Activated naive CD8-positive, alpha-beta T cell treated with anti-CD3 and anti-CD28 coated beads, Interleukin-2, amount 50 U/mL, for 24 hours (primary cell): ENCODE measurements around the gene DTWD2.
A peak's percentile ranks its signal among the peaks of the same experiment; 100 is the strongest.
"Not testable (repeated sequence)": the region's sequence is repeated elsewhere in the genome, so short reads cannot be mapped to it uniquely, and the experiment has no call there.

ENCODE experiments used
- ATAC-seq: fragments of 150-1000 bp; cut with Tn5 transposase; one replicate; pipeline ENCODE4 v1.10.0; 2021
- DNase-seq: peaks from one replicate; pipeline ENCODE4 v3.0.0; 2021
- H3K27ac Mint-ChIP-seq: one replicate; pipeline ENCODE4 v1.8.0; 2021; ENCODE audit warnings: mild to moderate bottlenecking, mixed read lengths
- H3K27me3 Mint-ChIP-seq: one replicate; pipeline ENCODE4 v1.8.0; 2021; ENCODE audit warnings: mixed read lengths
- H3K36me3 Mint-ChIP-seq: one replicate; pipeline ENCODE4 v1.8.0; 2021; ENCODE audit warnings: low read depth, mixed read lengths
- H3K4me1 Mint-ChIP-seq: one replicate; pipeline ENCODE4 v1.8.0; 2021; ENCODE audit warnings: mixed read lengths
- H3K4me3 Mint-ChIP-seq: one replicate; pipeline ENCODE4 v1.8.0; 2021; ENCODE audit warnings: mild to moderate bottlenecking, moderate library complexity, mixed read lengths
- H3K9me3 Mint-ChIP-seq: one replicate; pipeline ENCODE4 v1.8.0; 2021; ENCODE audit warnings: mixed read lengths

DTWD2 gene

GRCh38 chr5:119017994-119018393 is 29.6 kb upstream of the DTWD2 start:
- ATAC-seq (no peak), DNase-seq (no peak)
- no peaks in the 10 kb centered on the region for H3K36me3 Mint-ChIP-seq
- no peaks in the 10 kb centered on the region for H3K9me3 Mint-ChIP-seq
- peaks cover 15% of the 10 kb centered on the region for H3K4me1 Mint-ChIP-seq
- H3K27ac Mint-ChIP-seq: no peak overlapping the region
- no peaks in the 10 kb centered on the region for H3K27me3 Mint-ChIP-seq
- no peak overlapping the region for H3K4me3 Mint-ChIP-seq

GRCh38 chr5:119016125-119016774 is 27.9 kb upstream of the DTWD2 start:
- no peak for ATAC-seq
- no peaks in the 10 kb centered on the region for H3K27me3 Mint-ChIP-seq
- no peaks in the 10 kb centered on the region for H3K9me3 Mint-ChIP-seq
- peaks cover 3% of the 10 kb centered on the region for H3K4me1 Mint-ChIP-seq
- H3K27ac Mint-ChIP-seq: no peak overlapping the region
- H3K4me3 Mint-ChIP-seq: no peak overlapping the region
- no peaks in the 10 kb centered on the region for H3K36me3 Mint-ChIP-seq
- DNase-seq: no peak

DNA sequence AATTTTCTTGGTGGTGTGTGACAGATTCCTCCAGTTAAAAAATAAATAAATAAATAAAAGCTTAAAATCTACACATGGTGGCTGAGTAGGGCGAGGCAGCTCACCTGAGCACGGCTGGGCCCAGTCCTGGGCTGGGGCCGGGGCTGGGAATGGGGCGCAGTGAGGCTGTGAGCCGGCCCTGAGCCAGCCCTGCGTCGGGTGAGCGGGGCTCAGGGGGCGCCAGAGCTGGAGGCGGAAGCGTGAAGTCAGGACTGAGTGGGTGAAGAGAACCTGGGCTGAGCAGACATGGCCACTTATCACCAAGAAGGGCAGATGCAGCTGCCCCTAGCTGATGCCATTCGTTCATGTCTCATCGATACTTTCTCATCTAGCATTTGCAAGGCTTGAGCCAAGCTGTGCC is 22.8 kb upstream of the DTWD2 start:
- Mint-ChIP-seq H3K4me3 (no peak overlapping the region), H3K27ac (no peak overlapping the region), H3K9me3 (no peaks in the 10 kb centered on the region), H3K4me1 (no peaks in the 10 kb centered on the region), H3K27me3 (no peaks in the 10 kb centered on the region), H3K36me3 (no peaks in the 10 kb centered on the region)
- no peak for ATAC-seq
- no peak for DNase-seq

GRCh38 chr5:119010206-119010605 is 21.9 kb upstream of the DTWD2 start:
- Mint-ChIP-seq H3K27me3 (no peaks in the 10 kb centered on the region), H3K36me3 (no peaks in the 10 kb centered on the region), H3K4me1 (no peaks in the 10 kb centered on the region), H3K9me3 (no peaks in the 10 kb centered on the region), H3K27ac (no peak overlapping the region), H3K4me3 (no peak overlapping the region)
- DNase-seq (no peak), ATAC-seq (no peak)

- Mint-ChIP-seq H3K36me3 (no peaks in the 10 kb centered on the region), H3K4me1 (no peaks in the 10 kb centered on the region), H3K27me3 (no peaks in the 10 kb centered on the region), H3K27ac (no peak overlapping the region), H3K9me3 (no peaks in the 10 kb centered on the region), H3K4me3 (no peak overlapping the region)
- DNase-seq: no peak
- ATAC-seq: no peak
These were observed 20.8 kb upstream of the DTWD2 start for GRCh38 chr5:119009131-119009530.

DNA sequence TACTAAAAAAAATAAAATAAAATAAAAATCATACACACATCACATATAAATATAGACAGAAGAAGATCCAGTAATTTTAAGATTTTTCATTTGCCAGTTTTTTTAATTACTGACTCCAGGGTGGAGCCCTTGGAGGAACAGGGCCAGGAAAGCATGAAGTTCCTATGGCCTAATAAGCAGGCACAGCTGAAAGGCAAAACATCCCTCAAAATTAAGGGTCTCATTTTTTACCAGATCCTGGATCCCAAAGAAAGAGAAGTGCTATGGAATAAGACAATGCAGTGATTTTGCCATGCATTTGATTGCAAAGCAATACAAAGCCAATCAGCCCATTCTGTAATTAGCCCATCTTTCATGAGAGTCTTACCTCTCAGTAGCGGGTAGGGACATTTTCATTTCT is 11.3 kb upstream of the DTWD2 start:
- Mint-ChIP-seq H3K4me3 (no peak overlapping the region), H3K4me1 (no peaks in the 10 kb centered on the region), H3K9me3 (peaks cover 24% of the 10 kb centered on the region), H3K27ac (no peak overlapping the region), H3K36me3 (peaks cover 6% of the 10 kb centered on the region), H3K27me3 (no peaks in the 10 kb centered on the region)
- ATAC-seq: no peak
- DNase-seq: no peak

GRCh38 chr5:118998861-118999260 is 10.5 kb upstream of the DTWD2 start:
- H3K4me1 Mint-ChIP-seq, DNase-seq, H3K36me3 Mint-ChIP-seq, H3K4me3 Mint-ChIP-seq, ATAC-seq, H3K27me3 Mint-ChIP-seq, H3K27ac Mint-ChIP-seq: not testable (repeated sequence)
- peaks cover 24% of the 10 kb centered on the region for H3K9me3 Mint-ChIP-seq

GRCh38 chr5:118996098-118996497 is 7.8 kb upstream of the DTWD2 start:
- peaks cover 24% of the 10 kb centered on the region for H3K9me3 Mint-ChIP-seq
- ATAC-seq: no peak
- DNase-seq: no peak
- H3K27ac Mint-ChIP-seq: no peak overlapping the region
- no peaks in the 10 kb centered on the region for H3K27me3 Mint-ChIP-seq
- no peaks in the 10 kb centered on the region for H3K4me1 Mint-ChIP-seq
- H3K36me3 Mint-ChIP-seq: peaks cover 6% of the 10 kb centered on the region
- H3K4me3 Mint-ChIP-seq: no peak overlapping the region

- peaks cover 18% of the 10 kb centered on the region for H3K9me3 Mint-ChIP-seq
- H3K36me3 Mint-ChIP-seq: peaks cover 6% of the 10 kb centered on the region
- H3K4me3 Mint-ChIP-seq: no peak overlapping the region
- ATAC-seq (no peak), DNase-seq (no peak)
- H3K4me1 Mint-ChIP-seq: no peaks in the 10 kb centered on the region
- no peaks in the 10 kb centered on the region for H3K27me3 Mint-ChIP-seq
- no peak overlapping the region for H3K27ac Mint-ChIP-seq
These were observed 6.2 kb upstream of the DTWD2 start for GRCh38 chr5:118994595-118994994.

DNA sequence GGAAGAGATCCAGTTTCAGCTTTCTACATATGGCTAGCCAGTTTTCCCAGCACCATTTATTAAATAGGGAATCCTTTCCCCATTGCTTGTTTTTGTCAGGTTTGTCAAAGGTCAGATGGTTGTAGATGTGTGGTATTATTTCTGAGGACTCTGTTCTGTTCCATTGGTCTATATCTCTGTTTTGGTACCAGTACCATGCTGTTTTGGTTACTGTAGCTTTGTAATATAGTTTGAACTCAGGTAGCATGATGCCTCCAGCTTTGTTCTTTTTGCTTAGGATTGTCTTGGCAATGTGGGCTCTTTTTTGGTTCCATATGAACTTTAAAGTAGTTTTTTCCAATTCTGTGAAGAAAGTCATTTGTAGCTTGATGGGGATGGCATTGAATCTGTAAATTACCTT is 4.8 kb upstream of the DTWD2 start:
- not testable (repeated sequence) for H3K27me3 Mint-ChIP-seq, H3K4me3 Mint-ChIP-seq, H3K4me1 Mint-ChIP-seq, H3K36me3 Mint-ChIP-seq, DNase-seq, H3K27ac Mint-ChIP-seq, ATAC-seq
- peaks cover 18% of the 10 kb centered on the region for H3K9me3 Mint-ChIP-seq

DNA sequence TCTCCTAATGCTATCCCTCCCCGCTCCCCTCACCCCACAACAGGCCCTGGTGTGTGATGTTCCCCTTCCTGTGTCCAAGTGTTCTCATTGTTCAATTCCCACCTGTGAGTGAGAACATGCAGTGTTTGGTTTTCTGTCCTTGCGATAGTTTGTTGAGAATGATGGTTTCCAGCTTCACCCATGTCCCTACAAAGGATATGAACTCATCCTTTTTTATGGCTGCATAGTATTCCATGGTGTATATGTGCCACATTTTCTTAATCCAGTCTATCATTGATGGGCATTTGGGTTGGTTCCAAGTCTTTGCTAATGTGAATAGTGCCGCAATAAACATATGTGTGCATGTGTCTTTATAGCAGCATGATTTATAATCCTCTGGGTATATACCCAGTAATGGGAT is 3.7 kb upstream of the DTWD2 start:
- not testable (repeated sequence) for H3K27ac Mint-ChIP-seq, H3K27me3 Mint-ChIP-seq, H3K4me3 Mint-ChIP-seq, H3K36me3 Mint-ChIP-seq, DNase-seq, ATAC-seq
- Mint-ChIP-seq H3K4me1 (peaks cover 16% of the 10 kb centered on the region), H3K9me3 (peaks cover 15% of the 10 kb centered on the region)

GRCh38 chr5:118990582-118990981 is 2.2 kb upstream of the DTWD2 start:
- Mint-ChIP-seq H3K9me3 (peaks cover 4% of the 10 kb centered on the region), H3K4me1 (peaks cover 25% of the 10 kb centered on the region), H3K36me3 (no peaks in the 10 kb centered on the region), H3K4me3 (no peak overlapping the region), H3K27me3 (no peaks in the 10 kb centered on the region), H3K27ac (no peak overlapping the region)
- ATAC-seq (no peak), DNase-seq (no peak)

DNA sequence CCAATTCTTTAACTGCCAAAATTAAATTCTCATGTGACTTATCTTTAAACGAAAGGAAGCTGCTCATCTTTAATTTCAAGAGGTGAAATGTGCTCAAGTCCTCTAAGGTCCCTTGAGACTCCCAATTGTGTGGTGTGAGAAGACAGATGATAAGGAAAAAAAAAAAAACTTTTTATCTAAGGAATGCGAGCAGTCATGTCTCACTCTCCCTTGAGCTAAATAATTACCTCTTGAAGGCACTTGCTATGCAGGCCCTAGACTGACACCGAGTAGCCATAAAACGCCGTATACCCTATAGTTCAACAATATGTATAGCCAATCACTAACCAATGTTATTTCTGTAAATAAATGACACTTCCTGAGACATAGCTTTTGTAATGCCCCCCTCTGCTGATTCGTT is 1.5 kb upstream of the DTWD2 start:
- Mint-ChIP-seq H3K4me3 (no peak overlapping the region), H3K4me1 (peaks cover 29% of the 10 kb centered on the region)

DNA sequence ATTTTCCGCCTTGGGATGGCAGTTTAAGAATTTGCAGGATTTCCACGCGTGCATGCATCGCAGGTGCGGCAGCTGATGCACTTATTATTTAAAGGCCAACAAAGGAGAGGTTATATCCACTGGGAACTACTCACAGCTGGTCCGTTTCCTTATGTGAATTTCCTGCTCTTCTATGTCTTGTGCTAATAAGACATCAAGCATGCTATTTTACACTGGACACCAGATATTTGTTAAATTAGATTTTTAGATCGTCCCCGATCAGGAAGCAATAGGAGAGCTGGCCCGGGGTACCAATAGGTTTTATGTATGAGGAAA is 476 bp upstream of the DTWD2 start:
- H3K4me1 Mint-ChIP-seq: peaks cover 31% of the 10 kb centered on the region
- peak overlapping the region; percentile 77 for H3K4me3 Mint-ChIP-seq
- no peak for DNase-seq
- no peak for ATAC-seq
- H3K27me3 Mint-ChIP-seq: no peaks in the 10 kb centered on the region
- H3K9me3 Mint-ChIP-seq: no peaks in the 10 kb centered on the region
- no peak overlapping the region for H3K27ac Mint-ChIP-seq
- H3K36me3 Mint-ChIP-seq: no peaks in the 10 kb centered on the region

More for the DNA sequence above, 1.5 kb upstream of the DTWD2 start:
- DNase-seq (no peak), ATAC-seq (no peak)
- no peaks in the 10 kb centered on the region for H3K27me3 Mint-ChIP-seq
- H3K36me3 Mint-ChIP-seq: no peaks in the 10 kb centered on the region
- H3K27ac Mint-ChIP-seq: no peak overlapping the region
- H3K9me3 Mint-ChIP-seq: no peaks in the 10 kb centered on the region

DNA sequence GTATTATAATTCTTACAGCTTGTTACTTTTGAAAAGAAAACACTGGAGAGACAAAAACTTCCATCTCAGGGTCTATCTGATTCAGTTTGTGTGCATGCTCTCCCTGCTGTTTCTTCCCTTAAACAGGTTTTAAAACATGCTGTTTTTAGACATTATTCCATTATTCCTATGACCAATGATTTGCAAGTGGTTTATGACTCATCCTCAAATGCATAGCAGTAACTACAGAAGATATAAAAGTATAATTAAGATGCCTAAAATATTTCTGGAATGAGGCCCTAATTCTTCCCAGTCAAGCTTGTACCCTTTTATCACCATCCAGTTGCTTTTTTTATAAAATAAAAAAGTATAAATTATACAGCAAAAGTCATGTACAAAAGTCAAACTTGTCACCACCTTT is 3.7 kb downstream of the DTWD2 start:
- Mint-ChIP-seq H3K9me3 (no peaks in the 10 kb centered on the region), H3K27me3 (no peaks in the 10 kb centered on the region), H3K4me1 (peaks cover 31% of the 10 kb centered on the region), H3K36me3 (peaks cover 5% of the 10 kb centered on the region), H3K27ac (no peak overlapping the region), H3K4me3 (no peak overlapping the region)
- DNase-seq: no peak
- ATAC-seq: no peak

- H3K27ac Mint-ChIP-seq: no peak overlapping the region
- no peak overlapping the region for H3K4me3 Mint-ChIP-seq
- H3K27me3 Mint-ChIP-seq: no peaks in the 10 kb centered on the region
- DNase-seq: no peak
- peaks cover 8% of the 10 kb centered on the region for H3K9me3 Mint-ChIP-seq
- peaks cover 5% of the 10 kb centered on the region for H3K36me3 Mint-ChIP-seq
- peaks cover 13% of the 10 kb centered on the region for H3K4me1 Mint-ChIP-seq
- no peak for ATAC-seq
These were observed 6.6 kb downstream of the DTWD2 start for GRCh38 chr5:118981783-118982182.
